22Rv1 (cell line): ENCODE results near the gene SQOR.

Experiments used
- ZFX ChIP-seq: fragments of 450-650 bp; IDR thresholded peaks from 2 replicates; pipeline ENCODE4 v1.6.1; 2017; ENCODE audit warnings: antibody characterized with exemption, borderline replicate concordance
- TF ChIP-seq, protein P1 (sequence below): fragments of 450-650 bp; IDR thresholded peaks from 2 replicates; pipeline ENCODE4 v1.5.1; 2017; ENCODE audit warnings: mild to moderate bottlenecking

DNA sequence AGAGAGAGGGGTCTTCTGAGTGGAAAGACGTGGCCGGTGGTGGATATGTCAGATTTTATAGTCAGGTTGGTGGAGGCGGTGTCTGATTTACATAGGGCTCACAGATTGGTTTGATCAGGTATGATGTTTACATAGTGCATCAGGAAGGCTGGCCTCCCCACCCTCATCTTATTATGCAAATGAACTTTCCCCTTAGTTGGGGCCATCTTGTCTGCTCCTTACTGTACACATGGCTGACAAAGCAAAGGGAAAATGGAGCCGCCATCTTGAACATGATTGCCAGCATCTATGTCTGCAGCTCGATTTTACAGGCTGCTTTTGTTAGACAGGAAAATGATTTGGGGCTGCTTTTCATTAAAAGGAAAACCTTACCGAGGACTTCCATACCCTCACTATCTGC is 19.9 kb downstream of the SQOR start:
- TF ChIP-seq, protein P1, sequence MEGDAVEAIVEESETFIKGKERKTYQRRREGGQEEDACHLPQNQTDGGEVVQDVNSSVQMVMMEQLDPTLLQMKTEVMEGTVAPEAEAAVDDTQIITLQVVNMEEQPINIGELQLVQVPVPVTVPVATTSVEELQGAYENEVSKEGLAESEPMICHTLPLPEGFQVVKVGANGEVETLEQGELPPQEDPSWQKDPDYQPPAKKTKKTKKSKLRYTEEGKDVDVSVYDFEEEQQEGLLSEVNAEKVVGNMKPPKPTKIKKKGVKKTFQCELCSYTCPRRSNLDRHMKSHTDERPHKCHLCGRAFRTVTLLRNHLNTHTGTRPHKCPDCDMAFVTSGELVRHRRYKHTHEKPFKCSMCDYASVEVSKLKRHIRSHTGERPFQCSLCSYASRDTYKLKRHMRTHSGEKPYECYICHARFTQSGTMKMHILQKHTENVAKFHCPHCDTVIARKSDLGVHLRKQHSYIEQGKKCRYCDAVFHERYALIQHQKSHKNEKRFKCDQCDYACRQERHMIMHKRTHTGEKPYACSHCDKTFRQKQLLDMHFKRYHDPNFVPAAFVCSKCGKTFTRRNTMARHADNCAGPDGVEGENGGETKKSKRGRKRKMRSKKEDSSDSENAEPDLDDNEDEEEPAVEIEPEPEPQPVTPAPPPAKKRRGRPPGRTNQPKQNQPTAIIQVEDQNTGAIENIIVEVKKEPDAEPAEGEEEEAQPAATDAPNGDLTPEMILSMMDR: no peak
- no peak for TF ChIP-seq ZFX
